ENCODE data around the gene BEND5.

DNA sequence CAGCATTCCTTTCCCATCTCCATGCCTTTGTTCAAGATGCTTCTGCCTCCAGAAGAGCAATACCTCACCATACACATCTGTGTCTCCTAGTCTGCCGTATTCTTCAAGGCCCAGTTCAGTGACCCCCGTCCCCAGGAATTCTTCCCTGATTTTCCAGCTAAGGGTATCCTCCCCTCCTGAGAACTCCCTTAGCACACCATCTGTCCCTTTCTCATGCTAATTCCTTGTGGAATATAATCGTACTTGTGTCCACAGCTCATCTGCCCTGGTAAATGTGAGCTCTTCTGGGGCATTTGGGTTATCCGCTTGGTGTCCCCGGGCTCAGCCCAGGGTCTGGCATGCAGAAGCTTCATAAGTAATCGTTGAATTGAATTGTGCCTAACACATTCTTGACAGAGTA, 40.9 kb downstream of the BEND5 start:
- TF ChIP-seq, protein P1, sequence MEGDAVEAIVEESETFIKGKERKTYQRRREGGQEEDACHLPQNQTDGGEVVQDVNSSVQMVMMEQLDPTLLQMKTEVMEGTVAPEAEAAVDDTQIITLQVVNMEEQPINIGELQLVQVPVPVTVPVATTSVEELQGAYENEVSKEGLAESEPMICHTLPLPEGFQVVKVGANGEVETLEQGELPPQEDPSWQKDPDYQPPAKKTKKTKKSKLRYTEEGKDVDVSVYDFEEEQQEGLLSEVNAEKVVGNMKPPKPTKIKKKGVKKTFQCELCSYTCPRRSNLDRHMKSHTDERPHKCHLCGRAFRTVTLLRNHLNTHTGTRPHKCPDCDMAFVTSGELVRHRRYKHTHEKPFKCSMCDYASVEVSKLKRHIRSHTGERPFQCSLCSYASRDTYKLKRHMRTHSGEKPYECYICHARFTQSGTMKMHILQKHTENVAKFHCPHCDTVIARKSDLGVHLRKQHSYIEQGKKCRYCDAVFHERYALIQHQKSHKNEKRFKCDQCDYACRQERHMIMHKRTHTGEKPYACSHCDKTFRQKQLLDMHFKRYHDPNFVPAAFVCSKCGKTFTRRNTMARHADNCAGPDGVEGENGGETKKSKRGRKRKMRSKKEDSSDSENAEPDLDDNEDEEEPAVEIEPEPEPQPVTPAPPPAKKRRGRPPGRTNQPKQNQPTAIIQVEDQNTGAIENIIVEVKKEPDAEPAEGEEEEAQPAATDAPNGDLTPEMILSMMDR (IDR thresholded peaks at IDR 0.05), result no peak
- TF ChIP-seq POLR2A (IDR thresholded peaks at IDR 0.05) (no peak), EP300 (IDR thresholded peaks at IDR 0.05) (no peak), POLR2AphosphoS5 (IDR thresholded peaks at IDR 0.05) (no peak)

Data from sigmoid colon (tissue), 4 donors.